Left lung (tissue), 10 donors: ENCODE data around the gene PPP6R1. TPM values are rescaled to one million over a fixed set of nuclear protein-coding genes. Genes with fewer than 3 reads are reported as not detected.
A peak's percentile ranks its signal among the peaks of the same experiment; 100 is the strongest.

ENCODE experiments used
- ATAC-seq: fragments of 200-7000 bp; cut with Tn5 transposase; one replicate; pipeline ENCODE4 v1.9.1; 2020; ENCODE audit warnings: moderate library complexity
- DNase-seq, 4 donors: peaks; one replicate each; pipeline ENCODE4 v3.0.0-alpha.2; 2013 to 2020
- H3K27ac ChIP-seq, 2 donors: fragments of 200-600 bp; sonication (generic) in 1 of 2; one replicate each; pipeline versions ENCODE4 v1.5.0 to v1.8.0; 2020 to 2021
- H3K27me3 ChIP-seq, 2 donors: fragments of 200-600 bp; sonication (generic) in 1 of 2; one replicate each; pipeline versions ENCODE4 v1.5.0 to v1.8.0; 2020 to 2021
- H3K36me3 ChIP-seq, 2 donors: fragments of 200-600 bp; sonication (generic) in 1 of 2; one replicate each; pipeline versions ENCODE4 v1.5.0 to v1.8.0; 2020 to 2021
- H3K4me1 ChIP-seq, 2 donors: fragments of 200-600 bp; one replicate each; pipeline ENCODE4 v1.8.0; 2021
- H3K4me3 ChIP-seq, 2 donors: fragments of 200-600 bp; sonication (generic) in 1 of 2; one replicate each; pipeline versions ENCODE4 v1.5.0 to v1.8.0; 2020 to 2021; ENCODE audit warnings: mild to moderate bottlenecking in 1 of 2
- H3K9me3 ChIP-seq, 2 donors: fragments of 200-600 bp; sonication (generic) in 1 of 2; one replicate each; pipeline versions ENCODE4 v1.5.0 to v1.8.0; 2020 to 2021
- CTCF ChIP-seq, 2 donors: fragments of 200-600 bp; sonication (generic) in 1 of 2; IDR thresholded peaks; one replicate each; pipeline versions ENCODE4 v1.5.0 to v1.8.0; 2021; ENCODE audit warnings: antibody characterized with exemption in 2 of 2
- intact Hi-C, 2 donors: fragments of 100-400 bp; cut with DNase I; formaldehyde crosslinking; loops; one replicate each; pipeline versions ENCODE4 v1.11.2 to v1.14.2; 2022
- polyA plus RNA-seq, 6 donors: library from polyadenylated mRNA; unstranded; fragments of 120-200 nt; gene quantifications; one replicate each; pipeline ENCODE4 v1.2.1, GENCODE V29; 2013; ENCODE audit not compliant: insufficient read length in 6 of 6
- total RNA-seq, 2 donors: library from RNA; stranded (reverse); fragmentation: NEBNext Ultra II Directional; extraction: Animal tissue kit (Norgen Biotek cat#: 25700); gene quantifications; one replicate each; pipeline ENCODE4 v1.2.1, GENCODE V29; 2021
- donor health status: DM: no; HTN: yes; CAD: no.
- donor health status: DM: no; HTN: no; CAD: no.

The PPP6R1 gene
- total and polyA plus RNA-seq, 8 donors, result 33.4 to 81.8 (median 41.8) TPM

- Histone ChIP-seq H3K4me1 (no peaks in the 10 kb centered on the region), H3K27ac (no peak overlapping the region), H3K4me3 (no peak overlapping the region), H3K36me3 (no peaks in the 10 kb centered on the region), H3K27me3 (peaks cover 0 to 13% of the 10 kb centered on the region in 2 donors), H3K9me3 (no peaks in the 10 kb centered on the region)
- DNase-seq (no peak), ATAC-seq (no peak)
- intact Hi-C loops, result no loop called here
- TF ChIP-seq CTCF (IDR thresholded peaks at IDR 0.05), result no peak
These were observed 30.4 kb upstream of the PPP6R1 start for GRCh38 chr19:55289117-55289796.

- H3K27me3 ChIP-seq, result peaks cover 0 to 30% of the 10 kb centered on the region in 2 donors
- TF ChIP-seq CTCF (IDR thresholded peaks at IDR 0.05), result no peak
- intact Hi-C loops, result no loop called here
- no peak for DNase-seq
- H3K4me1 ChIP-seq, result no peaks in the 10 kb centered on the region
- no peaks in the 10 kb centered on the region for H3K36me3 ChIP-seq
- no peak overlapping the region for H3K4me3 ChIP-seq
- H3K9me3 ChIP-seq, result no peaks in the 10 kb centered on the region
- H3K27ac ChIP-seq, result no peak overlapping the region
- ATAC-seq, result no peak
These were observed 28.7 kb upstream of the PPP6R1 start for GRCh38 chr19:55287361-55288079.

GRCh38 chr19:55285229-55285890, 26.5 kb upstream of the PPP6R1 start:
- no peak overlapping the region for H3K4me3 ChIP-seq
- H3K27ac ChIP-seq, result no peak overlapping the region
- peaks cover 0 to 5% of the 10 kb centered on the region in 2 donors for H3K4me1 ChIP-seq
- H3K36me3 ChIP-seq, result no peaks in the 10 kb centered on the region
- DNase-seq (peak in 1 of 4 donors; percentile 70), ATAC-seq (no peak)
- no peaks in the 10 kb centered on the region for H3K9me3 ChIP-seq
- intact Hi-C loops, result no loop called here
- H3K27me3 ChIP-seq, result peaks cover 0 to 35% of the 10 kb centered on the region in 2 donors
- no peak for TF ChIP-seq CTCF (IDR thresholded peaks at IDR 0.05)

- Histone ChIP-seq H3K27me3 (peaks cover 0 to 35% of the 10 kb centered on the region in 2 donors), H3K9me3 (no peaks in the 10 kb centered on the region), H3K4me1 (peaks cover under 1 to 9% of the 10 kb centered on the region in 2 donors), H3K36me3 (no peaks in the 10 kb centered on the region), H3K27ac (no peak overlapping the region), H3K4me3 (peak overlapping the region in 1 of 2 donors; percentile 13)
- ATAC-seq (no peak), DNase-seq (peak in 1 of 4 donors; percentile 31)
- intact Hi-C loops, result no loop called here
- TF ChIP-seq CTCF (IDR thresholded peaks at IDR 0.05), result no peak
These were observed 25.7 kb upstream of the PPP6R1 start for GRCh38 chr19:55284405-55285058.
